HG03439 (cell line): ENCODE data around the gene TCTA.

Experiments used
- ATAC-seq: cut with Tn5 transposase; IDR thresholded peaks from one replicate; pipeline ENCODE4 v1.9.1; 2021; ENCODE audit warnings: mild to moderate bottlenecking, moderate library complexity; ENCODE audit not compliant: unreplicated experiment

Gene TCTA

DNA sequence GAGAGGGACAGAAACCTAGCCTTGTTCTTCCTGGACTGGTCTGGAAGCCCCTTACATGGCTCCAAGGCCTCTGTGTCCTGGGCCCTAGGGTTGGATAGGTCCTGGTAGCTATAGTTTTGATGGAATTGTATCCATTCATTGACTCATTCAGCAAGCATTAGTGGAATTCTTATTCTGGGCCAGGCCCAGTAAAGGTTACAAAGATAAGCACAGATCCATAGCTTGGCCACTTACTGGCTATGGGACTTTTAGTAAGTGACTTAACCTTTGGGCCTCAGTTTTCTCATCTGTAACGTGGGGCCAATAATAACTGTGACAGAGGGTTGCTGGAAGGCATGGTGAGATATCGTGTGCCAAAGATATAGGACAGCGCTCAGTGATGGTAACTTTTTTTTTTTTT lies 44.2 kb downstream of the TCTA start:
- no peak for ATAC-seq

DNA sequence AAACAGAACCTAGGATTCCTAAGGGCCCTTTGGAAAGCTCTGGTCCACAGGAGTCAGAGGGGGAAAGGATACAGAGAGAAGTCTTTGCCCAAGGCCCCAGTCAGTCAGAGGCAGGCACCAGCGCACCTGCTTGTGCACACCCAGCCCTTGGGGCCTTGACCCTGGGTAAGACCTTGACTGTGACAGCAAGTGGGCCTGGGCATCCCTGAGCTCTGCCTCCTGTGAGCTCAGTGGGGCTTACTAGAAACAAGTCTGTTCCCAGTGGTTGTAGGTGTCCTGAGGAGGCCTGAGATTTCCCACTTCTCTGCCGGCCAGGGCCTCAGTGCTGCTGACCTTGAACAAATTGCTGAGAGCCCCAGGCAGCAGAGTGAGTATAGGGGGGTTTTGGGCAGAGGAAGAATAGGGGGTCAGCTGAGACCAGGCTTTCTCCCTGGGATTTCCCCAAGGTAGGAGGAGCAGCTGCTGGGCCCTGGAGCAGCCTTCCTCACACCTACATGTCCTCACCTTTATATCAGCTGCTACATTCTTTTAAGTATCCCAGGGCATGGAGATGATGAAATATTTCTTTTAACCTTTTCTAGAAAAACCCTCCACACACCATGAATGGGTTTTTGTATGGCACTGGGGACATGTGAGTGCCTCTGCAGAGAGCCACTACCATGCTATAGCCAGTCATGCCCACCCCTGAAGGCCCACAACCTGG lies 48.1 kb downstream of the TCTA start:
- ATAC-seq: no peak

DNA sequence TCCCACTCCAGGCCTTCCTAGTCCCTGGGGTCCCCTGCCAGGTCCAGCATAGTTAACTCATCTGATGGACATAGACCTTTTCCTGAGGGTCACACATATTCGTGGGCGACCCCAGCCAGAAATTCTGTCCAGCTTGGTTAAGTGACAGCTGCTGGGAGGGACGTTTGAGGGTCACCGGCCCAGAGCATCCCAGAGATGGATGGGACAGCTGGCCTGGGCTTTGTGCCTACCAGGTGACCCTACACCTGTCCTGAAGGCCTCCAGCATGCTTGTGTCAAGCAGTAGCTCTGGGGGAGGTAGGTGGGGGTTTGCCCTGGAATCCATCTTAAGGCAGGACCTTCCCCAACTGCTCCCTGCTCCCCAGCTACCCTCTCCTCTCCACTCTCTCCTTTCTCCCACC lies 48.7 kb downstream of the TCTA start:
- ATAC-seq: no peak

DNA sequence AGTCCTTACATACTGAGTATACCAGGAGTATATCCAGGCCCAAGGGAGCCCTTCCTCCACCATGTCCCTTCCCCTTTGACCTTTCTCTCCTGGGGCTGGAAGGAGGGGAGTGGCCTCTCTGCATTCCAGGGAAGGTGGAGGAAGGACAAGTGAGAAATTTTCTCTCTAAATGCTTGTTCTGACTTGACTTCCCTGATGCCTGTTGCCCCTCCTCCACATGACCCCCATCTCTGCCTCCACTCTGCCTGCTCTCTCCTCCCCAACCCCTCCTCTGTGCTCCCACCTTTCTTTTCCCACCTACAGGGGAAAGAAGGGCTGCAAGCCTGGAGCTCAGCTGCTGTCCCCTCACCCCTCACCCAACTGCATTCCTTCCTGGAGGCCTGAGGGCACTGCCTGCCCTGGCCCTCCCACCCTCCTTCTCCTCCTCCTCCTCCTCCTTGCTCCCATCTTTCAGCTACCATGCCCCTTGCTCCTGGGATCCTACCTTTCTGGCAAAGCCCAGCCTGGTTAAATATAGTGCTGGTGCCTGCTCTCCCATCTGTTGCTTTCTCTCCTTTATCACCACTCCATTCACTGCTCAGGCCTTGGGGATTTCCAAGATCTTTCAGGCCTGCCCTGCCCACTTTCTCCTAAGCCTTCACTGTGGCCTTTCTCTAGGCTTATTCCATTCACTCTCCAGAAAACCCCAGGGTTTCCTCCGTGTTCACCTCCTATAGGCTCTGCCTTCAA lies 49.4 kb downstream of the TCTA start:
- no peak for ATAC-seq

DNA sequence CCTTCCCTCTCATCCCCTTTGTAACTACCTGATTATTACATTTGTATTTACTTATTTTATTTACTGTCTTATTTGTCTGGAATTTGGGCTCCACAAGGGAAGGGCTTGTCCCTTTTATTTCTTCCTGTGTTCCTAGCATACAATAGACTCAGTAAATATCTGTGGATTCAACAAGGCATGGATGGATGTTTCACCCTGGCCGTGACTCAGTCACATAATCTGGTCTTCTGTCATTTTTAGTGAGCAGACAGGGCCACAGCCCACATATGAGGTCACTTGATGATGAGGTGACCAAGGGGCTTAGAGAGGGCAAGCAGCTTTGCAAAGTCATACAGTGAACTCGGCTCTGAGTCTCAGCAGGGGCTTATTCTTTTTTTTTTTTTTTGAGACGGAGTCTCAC lies 50.0 kb downstream of the TCTA start:
- ATAC-seq: no peak

DNA sequence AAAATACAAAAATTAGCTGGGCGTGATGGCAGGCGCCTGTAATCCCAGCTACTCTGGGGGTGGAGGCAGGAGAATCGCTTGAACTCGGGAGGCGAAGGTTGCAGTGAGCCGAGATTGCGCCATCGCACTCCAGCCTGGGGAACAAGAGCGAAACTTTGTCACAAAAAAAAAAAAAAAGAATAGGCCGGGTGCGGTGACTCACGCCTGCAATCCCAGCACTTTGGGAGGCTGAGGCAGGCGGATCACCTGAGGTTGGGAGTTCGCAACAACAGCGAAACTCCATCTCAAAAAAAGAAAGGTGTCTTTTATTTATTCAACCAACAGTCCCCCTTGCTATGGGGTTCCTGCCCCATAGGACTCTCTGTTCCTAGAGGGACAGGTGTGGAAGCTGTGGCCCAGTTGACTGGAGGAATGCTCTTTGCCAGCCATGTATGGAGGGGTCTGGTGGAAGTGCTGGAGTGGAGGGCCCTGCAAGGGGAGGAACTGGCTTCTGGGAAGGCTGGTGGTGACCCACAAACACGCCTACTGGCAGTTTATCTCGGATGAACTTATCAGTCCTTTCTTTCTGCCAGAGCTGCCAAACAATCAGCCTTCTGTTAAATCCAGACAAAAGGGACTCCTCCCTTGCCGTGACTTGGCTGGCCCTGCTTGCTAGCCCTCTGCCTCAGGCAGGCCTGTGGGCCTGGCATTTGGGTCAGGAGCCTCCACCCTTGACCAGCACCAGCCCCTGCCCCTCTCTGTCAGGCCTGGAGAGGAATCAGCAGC lies 53.2 kb downstream of the TCTA start:
- ATAC-seq: no peak
